Prostate gland (tissue), 2 donors: ENCODE results near the gene TTLL5. TPM values are rescaled to one million over a fixed set of nuclear protein-coding genes. Genes with fewer than 3 reads are reported as not detected.

Source experiments
- DNase-seq: peaks from one replicate; pipeline ENCODE4 v3.0.0-alpha.2; 2019; ENCODE audit warnings: low spot score
- H3K27ac ChIP-seq, 2 donors: fragments of 200-600 bp; sonication (generic); 2 replicates each; pipeline ENCODE4 v1.5.1; 2017 to 2019
- H3K27me3 ChIP-seq: fragments of 200-600 bp; sonication (generic); replicated peaks from 2 replicates; pipeline ENCODE4 v1.5.1; 2019; ENCODE audit not compliant: insufficient read depth
- H3K36me3 ChIP-seq, 2 donors: fragments of 200-600 bp; sonication (generic); 1 replicate in 1 of 2; 2 replicates in 1 of 2; pipeline versions ENCODE4 v1.5.1 to v1.8.1; 2017 to 2019
- H3K4me1 ChIP-seq: fragments of 200-600 bp; sonication (generic); replicated peaks from 2 replicates; pipeline ENCODE4 v1.5.1; 2019
- H3K4me3 ChIP-seq, 2 donors: fragments of 200-600 bp; sonication (generic); 2 replicates each; pipeline ENCODE4 v1.5.1; 2017 to 2019
- H3K9me3 ChIP-seq: fragments of 200-600 bp; sonication (generic); 2 replicates; pipeline ENCODE4 v1.5.1; 2017
- POLR2A ChIP-seq: fragments of 450-650 bp; IDR thresholded peaks from one replicate; pipeline ENCODE4 v1.6.1; 2016; ENCODE audit warnings: antibody characterized with exemption, mild to moderate bottlenecking
- POLR2AphosphoS5 ChIP-seq: sonication (generic); formaldehyde crosslinking; IDR thresholded peaks from one replicate; pipeline ENCODE4 v1.6.1; 2017; ENCODE audit warnings: antibody characterized with exemption
- WGBS: methylation state at CpG from one replicate; pipeline ENCODE4 v1.1.5; 2018; 5-methylcytosine and 5-hydroxymethylcytosine counted together
- intact Hi-C: fragments of 100-400 bp; cut with DNase I; formaldehyde crosslinking; loops from one replicate; pipeline ENCODE4 v1.14.2; 2022
- total RNA-seq, 2 donors: library from RNA; depleted of rRNA; stranded (reverse); fragments of >200 nt; gene quantifications; one replicate each; pipeline ENCODE4 v1.1.0, GENCODE V29; 2016
- TF ChIP-seq, protein P1 (sequence below), 4 experiments: fragments of 200-600 bp in 2 of 4; fragments of 450-650 bp in 2 of 4; sonication (generic) in 2 of 4; IDR thresholded peaks; 1 replicate in 3 of 4; 2 replicates in 1 of 4; pipeline ENCODE4 v1.5.1; 2016 to 2019; ENCODE audit warnings: antibody characterized with exemption in 4 of 4, mild to moderate bottlenecking in 2 of 4, moderate library complexity in 2 of 4

TTLL5 gene
- total RNA-seq, 2 donors from 2014 or later: 40.3 to 46.2 TPM

- WGBS: 81% methylated on average over 4 of the region's 4 CpGs
- intact Hi-C loops: no loop called here
- Histone ChIP-seq H3K36me3 (no peaks in the 10 kb centered on the region), H3K9me3 (no peaks in the 10 kb centered on the region), H3K27ac (no peak overlapping the region), H3K4me1 (no peaks in the 10 kb centered on the region), H3K4me3 (no peak overlapping the region), H3K27me3 (no peaks in the 10 kb centered on the region)
- no peak for DNase-seq
- no peak for TF ChIP-seq POLR2AphosphoS5
- no peak for TF ChIP-seq POLR2A
- TF ChIP-seq, protein P1, sequence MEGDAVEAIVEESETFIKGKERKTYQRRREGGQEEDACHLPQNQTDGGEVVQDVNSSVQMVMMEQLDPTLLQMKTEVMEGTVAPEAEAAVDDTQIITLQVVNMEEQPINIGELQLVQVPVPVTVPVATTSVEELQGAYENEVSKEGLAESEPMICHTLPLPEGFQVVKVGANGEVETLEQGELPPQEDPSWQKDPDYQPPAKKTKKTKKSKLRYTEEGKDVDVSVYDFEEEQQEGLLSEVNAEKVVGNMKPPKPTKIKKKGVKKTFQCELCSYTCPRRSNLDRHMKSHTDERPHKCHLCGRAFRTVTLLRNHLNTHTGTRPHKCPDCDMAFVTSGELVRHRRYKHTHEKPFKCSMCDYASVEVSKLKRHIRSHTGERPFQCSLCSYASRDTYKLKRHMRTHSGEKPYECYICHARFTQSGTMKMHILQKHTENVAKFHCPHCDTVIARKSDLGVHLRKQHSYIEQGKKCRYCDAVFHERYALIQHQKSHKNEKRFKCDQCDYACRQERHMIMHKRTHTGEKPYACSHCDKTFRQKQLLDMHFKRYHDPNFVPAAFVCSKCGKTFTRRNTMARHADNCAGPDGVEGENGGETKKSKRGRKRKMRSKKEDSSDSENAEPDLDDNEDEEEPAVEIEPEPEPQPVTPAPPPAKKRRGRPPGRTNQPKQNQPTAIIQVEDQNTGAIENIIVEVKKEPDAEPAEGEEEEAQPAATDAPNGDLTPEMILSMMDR (IDR thresholded peaks at IDR 0.05): no peak
Measured at GRCh38 chr14:75941030-75941429, 280.0 kb downstream of the TTLL5 start.

DNA sequence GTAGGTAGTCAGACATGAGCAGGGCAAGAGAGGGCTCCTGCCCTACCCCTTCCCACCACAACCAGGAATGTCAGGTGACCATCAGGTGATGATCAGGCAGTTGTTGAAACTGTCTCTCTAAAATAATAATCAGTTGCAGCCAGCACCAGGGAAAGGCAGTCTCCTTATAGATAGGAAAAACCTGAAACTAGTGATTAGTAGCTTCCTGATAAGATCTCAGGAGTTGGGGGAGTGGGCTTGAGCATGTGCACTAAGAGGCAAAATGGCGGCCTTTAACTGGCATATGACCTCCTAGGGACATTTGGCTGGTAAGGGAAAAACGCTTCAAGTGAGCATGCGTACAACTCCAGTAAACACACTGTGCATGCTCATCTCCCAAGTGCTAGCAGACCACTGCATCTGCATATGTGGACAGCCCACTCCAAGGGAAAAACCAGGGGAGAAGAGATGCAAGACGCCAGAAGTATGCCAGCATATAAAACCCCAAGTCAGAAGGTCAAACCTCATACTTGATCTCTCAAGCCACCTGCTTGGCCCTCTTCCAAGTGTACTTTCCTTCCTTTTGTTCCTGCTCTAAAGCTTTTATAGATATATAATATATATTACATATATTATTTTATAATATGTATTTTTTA, 283.7 kb downstream of the TTLL5 start:
- intact Hi-C loops: no loop called here
- Histone ChIP-seq H3K4me1 (no peaks in the 10 kb centered on the region), H3K9me3 (no peaks in the 10 kb centered on the region), H3K27ac (no peak overlapping the region), H3K36me3 (no peaks in the 10 kb centered on the region), H3K27me3 (no peaks in the 10 kb centered on the region), H3K4me3 (no peak overlapping the region)
- TF ChIP-seq POLR2A: no peak
- TF ChIP-seq POLR2AphosphoS5: no peak
- TF ChIP-seq, protein P1 (IDR thresholded peaks at IDR 0.05): no peak
- 95% methylated on average over 4 of the region's 4 CpGs for WGBS
- DNase-seq: no peak

DNA sequence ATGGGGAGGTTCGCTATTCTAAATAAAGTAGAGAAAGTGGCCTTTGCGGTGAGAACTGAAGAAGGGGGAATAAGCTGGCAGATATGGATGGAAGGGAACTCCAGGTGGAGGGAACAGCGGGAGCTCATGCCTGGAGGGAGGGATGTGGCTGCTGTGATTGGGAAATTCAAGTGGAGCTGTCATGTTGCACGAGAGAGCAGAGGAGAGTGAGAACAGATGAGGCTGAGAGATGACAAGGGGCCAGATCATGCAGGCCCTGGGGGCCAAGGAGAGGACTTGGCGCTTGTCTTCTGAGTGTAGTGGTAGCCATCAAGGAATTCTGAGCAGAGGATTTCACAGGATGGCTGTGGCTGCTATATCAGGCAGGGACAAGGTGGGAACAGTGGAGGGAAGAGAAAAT, 285.7 kb downstream of the TTLL5 start:
- H3K27me3 ChIP-seq: no peaks in the 10 kb centered on the region
- 89% methylated on average over 5 of the region's 5 CpGs for WGBS
- intact Hi-C loops: no loop called here
- no peak overlapping the region for H3K4me3 ChIP-seq
- DNase-seq: no peak
- H3K36me3 ChIP-seq: no peaks in the 10 kb centered on the region
- no peaks in the 10 kb centered on the region for H3K9me3 ChIP-seq
- TF ChIP-seq POLR2A (no peak), POLR2AphosphoS5 (no peak)
- TF ChIP-seq, protein P1 (IDR thresholded peaks at IDR 0.05): no peak
- H3K27ac ChIP-seq: no peak overlapping the region
- H3K4me1 ChIP-seq: no peaks in the 10 kb centered on the region

GRCh38 chr14:75952489-75952888, 291.4 kb downstream of the TTLL5 start:
- intact Hi-C loops: no loop called here
- no peak overlapping the region for H3K4me3 ChIP-seq
- WGBS: 95% methylated on average over 3 of the region's 3 CpGs
- DNase-seq: no peak
- TF ChIP-seq, protein P1 (IDR thresholded peaks at IDR 0.05): no peak
- TF ChIP-seq POLR2AphosphoS5 (no peak), POLR2A (no peak)
- no peaks in the 10 kb centered on the region for H3K9me3 ChIP-seq
- H3K36me3 ChIP-seq: no peaks in the 10 kb centered on the region
- no peak overlapping the region for H3K27ac ChIP-seq
- H3K4me1 ChIP-seq: no peaks in the 10 kb centered on the region
- H3K27me3 ChIP-seq: no peaks in the 10 kb centered on the region

GRCh38 chr14:75959031-75959430, 298.0 kb downstream of the TTLL5 start:
- Histone ChIP-seq H3K9me3 (no peaks in the 10 kb centered on the region), H3K4me3 (no peak overlapping the region), H3K27ac (no peak overlapping the region), H3K4me1 (no peaks in the 10 kb centered on the region), H3K27me3 (no peaks in the 10 kb centered on the region), H3K36me3 (peaks cover 8 to 14% of the 10 kb centered on the region in 2 donors)
- WGBS: 92% methylated on average over 9 of the region's 9 CpGs
- no peak for DNase-seq
- intact Hi-C loops: no loop called here
- TF ChIP-seq POLR2AphosphoS5 (no peak), POLR2A (no peak)
- TF ChIP-seq, protein P1 (IDR thresholded peaks at IDR 0.05): no peak
